ENCODE data around the gene SEC24D.

The SEC24D gene

DNA sequence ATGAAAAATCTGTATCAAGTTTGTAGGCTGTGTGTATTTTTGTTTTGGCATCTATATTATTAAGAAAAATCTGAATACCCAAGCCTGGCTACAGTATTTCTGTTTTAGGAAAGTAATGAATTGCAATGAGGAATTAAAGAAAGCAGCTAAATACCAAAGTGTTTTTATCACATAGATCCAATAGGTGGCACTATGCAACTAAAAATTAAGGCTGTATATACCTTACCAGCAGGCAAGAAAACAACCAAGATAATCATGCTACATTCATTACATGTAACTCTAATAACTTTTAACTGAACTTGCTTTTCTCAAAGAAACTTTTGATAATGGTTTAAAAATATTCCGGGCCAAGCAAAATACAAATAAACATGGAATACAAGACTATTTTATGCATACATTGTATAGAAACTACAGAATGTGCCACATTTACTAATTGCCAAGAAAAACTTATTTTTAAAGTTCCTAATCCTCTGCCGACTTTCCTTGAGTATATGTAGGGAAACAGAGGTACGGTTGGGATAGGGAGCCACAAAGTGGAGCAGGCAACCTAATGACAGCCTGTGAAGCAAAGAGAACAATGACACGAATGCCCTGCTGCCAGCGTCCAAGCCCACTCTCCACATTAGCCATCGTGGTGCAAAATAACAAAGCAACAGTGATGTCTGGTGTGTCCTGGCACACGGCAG, 63.7 kb downstream of the SEC24D start:
- DNase-seq = no peak

GRCh38 chr4:118770741-118771187, 65.2 kb downstream of the SEC24D start:
- DNase-seq = no peak

DNA sequence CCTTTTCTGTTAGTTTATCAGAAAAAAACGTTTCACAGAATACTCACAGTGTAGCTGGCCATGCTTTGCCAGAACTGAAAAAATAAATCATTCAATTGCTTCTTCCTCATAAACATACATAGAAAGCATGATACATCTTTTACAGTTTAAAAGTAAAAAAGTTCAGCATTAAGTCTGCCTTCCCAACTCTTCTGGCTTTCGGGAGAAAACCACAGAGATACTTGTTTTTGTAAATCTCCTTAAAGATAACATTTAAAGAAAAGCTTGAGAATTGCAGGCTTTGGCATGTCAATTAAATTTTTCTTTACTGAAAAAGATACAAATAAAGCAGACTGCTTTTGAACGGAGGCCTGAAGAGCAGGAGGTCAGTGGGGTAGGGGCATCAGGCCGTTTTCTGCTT, 66.8 kb downstream of the SEC24D start:
- DNase-seq = no peak

DNA sequence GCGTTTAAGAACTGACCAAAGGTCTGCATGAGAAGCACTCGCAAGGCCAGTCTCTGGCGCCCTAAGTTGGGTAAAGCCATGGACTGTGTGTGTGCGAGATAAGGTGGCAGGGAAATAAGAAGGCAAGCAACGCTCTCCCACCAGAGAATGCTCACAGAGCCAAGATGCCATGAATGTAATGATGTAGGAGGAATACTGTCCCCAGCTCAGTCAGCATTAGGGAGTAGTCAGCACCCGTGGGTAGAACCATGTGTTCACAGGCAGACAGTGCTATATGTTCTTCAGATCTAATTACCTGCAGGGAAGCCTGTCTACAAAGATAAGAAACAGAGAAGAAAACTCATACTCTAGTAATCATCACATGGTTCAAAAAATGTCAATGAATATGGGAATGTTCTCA, 68.8 kb downstream of the SEC24D start:
- DNase-seq = no peak

DNA sequence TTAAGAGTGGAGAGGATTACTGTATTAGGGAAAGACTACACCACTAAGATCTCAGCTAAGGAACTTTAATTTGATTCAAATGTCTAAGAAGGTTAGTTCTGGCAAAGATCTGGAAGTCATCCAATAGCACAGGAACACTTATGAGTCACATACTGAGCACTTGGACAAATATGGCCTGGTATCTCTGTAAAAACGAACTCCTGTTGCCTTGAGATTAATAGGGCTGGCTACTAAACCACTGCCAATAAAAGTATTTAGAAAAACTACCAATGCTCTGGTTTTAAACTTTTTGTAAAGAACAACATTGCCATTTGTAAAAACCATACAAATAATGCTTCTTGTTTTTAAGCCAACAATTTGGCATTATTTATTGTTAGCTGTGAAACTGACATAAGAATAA, 70.5 kb downstream of the SEC24D start:
- no peak for DNase-seq

- DNase-seq = no peak
Measured at GRCh38 chr4:118762730-118763477, 73.0 kb downstream of the SEC24D start.

DNA sequence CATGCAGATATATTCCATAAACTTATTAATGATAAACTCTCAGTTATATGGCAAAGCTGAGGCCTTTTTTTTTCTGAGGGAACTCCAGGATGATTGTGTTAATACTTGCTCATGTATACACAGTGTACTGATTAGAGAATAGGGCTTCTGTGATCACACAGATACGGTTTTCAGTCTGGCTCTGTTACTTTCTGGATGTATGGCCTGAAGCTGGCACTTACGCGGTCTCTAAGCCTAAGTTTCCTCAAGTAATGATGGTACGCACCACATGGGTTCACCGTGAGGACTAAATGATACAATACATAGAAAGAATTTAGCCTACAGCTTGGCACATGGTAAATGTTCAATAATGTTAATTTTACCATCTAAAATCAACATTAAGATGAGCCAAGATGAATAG, 73.8 kb downstream of the SEC24D start:
- DNase-seq = no peak

- DNase-seq = no peak
Measured at GRCh38 chr4:118761397-118762016, 74.4 kb downstream of the SEC24D start.

DNA sequence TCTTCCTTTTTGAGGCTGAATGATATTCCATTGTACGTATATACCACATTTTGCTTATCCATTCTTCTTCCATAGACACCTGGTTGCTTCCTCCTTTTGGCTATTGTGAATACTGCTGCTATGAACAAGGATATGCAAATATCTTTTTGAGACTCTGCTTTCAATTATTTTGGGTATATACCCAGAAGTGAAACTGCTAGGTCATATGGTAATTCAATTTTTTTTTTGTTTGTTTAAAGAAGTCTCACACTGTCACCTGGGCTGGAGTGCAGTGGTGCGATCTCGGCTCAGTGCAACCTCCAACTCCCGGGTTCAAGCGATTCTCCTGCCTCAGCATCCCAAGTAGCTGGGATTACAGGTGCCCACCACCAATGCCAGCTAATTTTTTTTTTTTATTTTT, 75.4 kb downstream of the SEC24D start:
- DNase-seq = no peak

GRCh38 chr4:118760092-118760491, 75.8 kb downstream of the SEC24D start:
- DNase-seq = no peak

GRCh38 chr4:118759481-118759880, 76.4 kb downstream of the SEC24D start:
- DNase-seq = no peak

- DNase-seq = no peak
Measured at GRCh38 chr4:118758293-118758692, 77.6 kb downstream of the SEC24D start.

GRCh38 chr4:118757761-118758251, 78.1 kb downstream of the SEC24D start:
- DNase-seq = no peak

- no peak for DNase-seq
Measured at GRCh38 chr4:118756958-118757357, 79.0 kb downstream of the SEC24D start.

DNA sequence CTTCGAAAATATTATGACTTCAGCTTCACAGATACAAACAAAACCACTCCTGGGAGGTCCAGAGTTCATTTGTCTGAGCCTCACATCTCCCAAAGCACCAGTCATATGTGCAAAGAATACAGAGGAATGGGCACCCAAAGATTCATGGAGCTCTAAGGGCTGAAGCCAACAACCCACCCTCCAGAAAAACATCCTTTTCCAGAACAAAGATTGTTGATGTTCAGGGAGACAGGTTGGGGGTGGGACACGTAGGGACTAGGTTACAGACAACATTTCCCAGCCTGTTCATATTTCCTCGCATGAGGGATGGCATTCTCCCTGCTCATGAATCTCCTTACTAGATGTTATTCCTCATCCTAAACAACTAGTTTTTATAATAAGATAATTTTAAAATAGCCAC, 79.5 kb downstream of the SEC24D start:
- no peak for DNase-seq

GRCh38 chr4:118755438-118756226, 80.3 kb downstream of the SEC24D start:
- DNase-seq = no peak

DNA sequence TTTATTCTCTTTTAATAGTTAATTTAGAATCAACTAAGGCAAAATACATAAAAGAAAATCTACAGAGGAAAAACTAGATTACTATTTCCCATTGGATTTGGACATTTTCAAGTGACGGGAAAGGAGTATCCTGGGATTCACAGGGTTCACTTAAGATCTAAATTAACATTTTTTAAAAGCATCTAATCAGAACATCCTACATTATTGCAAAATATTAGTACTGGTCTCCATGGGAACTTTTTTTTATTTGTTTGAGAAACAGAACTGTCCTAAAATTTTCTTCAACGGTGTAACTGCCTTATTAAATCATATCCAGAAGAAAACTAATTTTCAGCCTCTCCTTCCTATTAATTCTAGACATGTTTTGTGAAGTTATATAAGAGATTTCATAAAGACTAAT, 81.0 kb downstream of the SEC24D start:
- no peak for DNase-seq

GRCh38 chr4:118753685-118754084, 82.2 kb downstream of the SEC24D start:
- no peak for DNase-seq

GRCh38 chr4:118753096-118753495, 82.8 kb downstream of the SEC24D start:
- DNase-seq = no peak

GRCh38 chr4:118752551-118752950, 83.4 kb downstream of the SEC24D start:
- no peak for DNase-seq

- no peak for DNase-seq
Measured at GRCh38 chr4:118751629-118752323, 84.2 kb downstream of the SEC24D start.

- no peak for DNase-seq
Measured at GRCh38 chr4:118749347-118749988, 86.5 kb downstream of the SEC24D start.

All from NCI-H2171 (cell line).